SK-N-SH treated with all-trans-retinoic acid at 6 μM for 48 hours (cell line): ENCODE results near the gene UBL3.

Source experiments
- ARNTL ChIP-seq: fragments of 450-650 bp; formaldehyde crosslinking; IDR thresholded peaks from 2 replicates; pipeline ENCODE4 v1.5.0; 2020; ENCODE audit warnings: low read depth, mild to moderate bottlenecking, moderate library complexity, borderline replicate concordance
- RARB ChIP-seq: fragments of 250-450 bp; sonication (Bioruptor Pico); IDR thresholded peaks from 2 replicates; pipeline ENCODE4 v1.8.0; 2021; ENCODE audit warnings: mild to moderate bottlenecking, moderate library complexity
- TCF4 ChIP-seq: fragments of 250-450 bp; sonication (Bioruptor Pico); IDR thresholded peaks from 2 replicates; pipeline ENCODE4 v1.8.0; 2021; ENCODE audit warnings: mild to moderate bottlenecking, moderate library complexity, borderline replicate concordance
- ZC3H10 ChIP-seq: fragments of 250-450 bp; sonication (Bioruptor Pico); IDR thresholded peaks from 2 replicates; pipeline ENCODE4 v1.5.1; 2021; ENCODE audit warnings: mild to moderate bottlenecking, moderate library complexity
- ZFP30 ChIP-seq: fragments of 450-650 bp; formaldehyde crosslinking; IDR thresholded peaks from 2 replicates; pipeline ENCODE4 v1.5.0; 2022; ENCODE audit warnings: mild to moderate bottlenecking, moderate library complexity
- ZNF565 ChIP-seq: fragments of 450-650 bp; formaldehyde crosslinking; conservative IDR thresholded peaks from 2 replicates; pipeline ENCODE4 v1.5.0; 2020; ENCODE audit warnings: low read depth, mild to moderate bottlenecking, moderate library complexity
- ZNF70 ChIP-seq: fragments of 450-650 bp; formaldehyde crosslinking; IDR thresholded peaks from 2 replicates; pipeline ENCODE4 v1.5.0; 2020; ENCODE audit warnings: mild to moderate bottlenecking, moderate library complexity
- TF ChIP-seq, protein P1 (sequence below): fragments of 250-450 bp; sonication (Bioruptor Pico); IDR thresholded peaks from 2 replicates; pipeline ENCODE4 v1.8.0; 2020; ENCODE audit warnings: mild to moderate bottlenecking, moderate library complexity, borderline replicate concordance
- TF ChIP-seq, protein P2 (sequence below): fragments of 250-450 bp; sonication (Bioruptor Pico); IDR thresholded peaks from 2 replicates; pipeline ENCODE4 v1.8.0; 2021; ENCODE audit warnings: low read depth, mild to moderate bottlenecking, moderate library complexity, borderline replicate concordance
- TF ChIP-seq, protein P3 (sequence below): fragments of 250-450 bp; sonication (Bioruptor Pico); IDR thresholded peaks from 2 replicates; pipeline ENCODE4 v1.5.1; 2020; ENCODE audit warnings: low read depth, mild to moderate bottlenecking, moderate library complexity
- TF ChIP-seq, protein P4 (sequence below): fragments of 250-450 bp; sonication (Bioruptor Pico); IDR thresholded peaks from 2 replicates; pipeline ENCODE4 v1.5.0; 2020; ENCODE audit warnings: mild to moderate bottlenecking, moderate library complexity

DNA sequence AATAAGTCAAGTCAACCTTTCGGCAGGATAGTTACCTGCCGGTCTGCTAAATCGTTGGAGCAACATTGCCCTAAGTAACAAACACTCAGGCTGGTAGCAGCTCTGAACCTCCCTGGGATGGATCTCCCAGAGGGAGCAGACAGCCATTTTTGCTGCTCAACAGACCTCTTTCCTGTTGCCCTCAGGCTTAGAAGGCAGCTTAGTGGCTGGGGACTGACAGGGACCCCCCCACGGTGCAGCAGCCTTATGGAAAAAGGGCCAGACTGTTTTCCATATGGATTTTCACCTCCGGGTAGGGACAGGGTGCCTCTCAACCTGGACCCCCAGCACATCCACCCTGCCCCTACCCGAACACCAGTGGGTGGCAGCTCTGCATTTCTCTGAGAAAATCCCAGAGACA is 49.7 kb downstream of the UBL3 start:
- TF ChIP-seq, protein P1, sequence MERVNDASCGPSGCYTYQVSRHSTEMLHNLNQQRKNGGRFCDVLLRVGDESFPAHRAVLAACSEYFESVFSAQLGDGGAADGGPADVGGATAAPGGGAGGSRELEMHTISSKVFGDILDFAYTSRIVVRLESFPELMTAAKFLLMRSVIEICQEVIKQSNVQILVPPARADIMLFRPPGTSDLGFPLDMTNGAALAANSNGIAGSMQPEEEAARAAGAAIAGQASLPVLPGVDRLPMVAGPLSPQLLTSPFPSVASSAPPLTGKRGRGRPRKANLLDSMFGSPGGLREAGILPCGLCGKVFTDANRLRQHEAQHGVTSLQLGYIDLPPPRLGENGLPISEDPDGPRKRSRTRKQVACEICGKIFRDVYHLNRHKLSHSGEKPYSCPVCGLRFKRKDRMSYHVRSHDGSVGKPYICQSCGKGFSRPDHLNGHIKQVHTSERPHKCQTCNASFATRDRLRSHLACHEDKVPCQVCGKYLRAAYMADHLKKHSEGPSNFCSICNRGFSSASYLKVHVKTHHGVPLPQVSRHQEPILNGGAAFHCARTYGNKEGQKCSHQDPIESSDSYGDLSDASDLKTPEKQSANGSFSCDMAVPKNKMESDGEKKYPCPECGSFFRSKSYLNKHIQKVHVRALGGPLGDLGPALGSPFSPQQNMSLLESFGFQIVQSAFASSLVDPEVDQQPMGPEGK (CRISPR knock-in tag) = no peak
- TF ChIP-seq, protein P2, sequence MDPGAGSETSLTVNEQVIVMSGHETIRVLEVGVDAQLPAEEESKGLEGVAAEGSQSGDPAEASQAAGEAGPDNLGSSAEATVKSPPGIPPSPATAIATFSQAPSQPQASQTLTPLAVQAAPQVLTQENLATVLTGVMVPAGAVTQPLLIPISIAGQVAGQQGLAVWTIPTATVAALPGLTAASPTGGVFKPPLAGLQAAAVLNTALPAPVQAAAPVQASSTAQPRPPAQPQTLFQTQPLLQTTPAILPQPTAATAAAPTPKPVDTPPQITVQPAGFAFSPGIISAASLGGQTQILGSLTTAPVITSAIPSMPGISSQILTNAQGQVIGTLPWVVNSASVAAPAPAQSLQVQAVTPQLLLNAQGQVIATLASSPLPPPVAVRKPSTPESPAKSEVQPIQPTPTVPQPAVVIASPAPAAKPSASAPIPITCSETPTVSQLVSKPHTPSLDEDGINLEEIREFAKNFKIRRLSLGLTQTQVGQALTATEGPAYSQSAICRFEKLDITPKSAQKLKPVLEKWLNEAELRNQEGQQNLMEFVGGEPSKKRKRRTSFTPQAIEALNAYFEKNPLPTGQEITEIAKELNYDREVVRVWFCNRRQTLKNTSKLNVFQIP (CRISPR knock-in tag) = no peak
- TF ChIP-seq ZFP30 (CRISPR knock-in tag) (no peak), ZNF565 (no peak), TCF4 (CRISPR knock-in tag) (no peak), RARB (CRISPR knock-in tag) (no peak), ZNF70 (CRISPR knock-in tag) (no peak), ZC3H10 (CRISPR knock-in tag) (no peak), ARNTL (no peak)
- TF ChIP-seq, protein P3, sequence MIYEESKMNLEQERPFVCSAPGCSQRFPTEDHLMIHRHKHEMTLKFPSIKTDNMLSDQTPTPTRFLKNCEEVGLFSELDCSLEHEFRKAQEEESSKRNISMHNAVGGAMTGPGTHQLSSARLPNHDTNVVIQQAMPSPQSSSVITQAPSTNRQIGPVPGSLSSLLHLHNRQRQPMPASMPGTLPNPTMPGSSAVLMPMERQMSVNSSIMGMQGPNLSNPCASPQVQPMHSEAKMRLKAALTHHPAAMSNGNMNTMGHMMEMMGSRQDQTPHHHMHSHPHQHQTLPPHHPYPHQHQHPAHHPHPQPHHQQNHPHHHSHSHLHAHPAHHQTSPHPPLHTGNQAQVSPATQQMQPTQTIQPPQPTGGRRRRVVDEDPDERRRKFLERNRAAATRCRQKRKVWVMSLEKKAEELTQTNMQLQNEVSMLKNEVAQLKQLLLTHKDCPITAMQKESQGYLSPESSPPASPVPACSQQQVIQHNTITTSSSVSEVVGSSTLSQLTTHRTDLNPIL (CRISPR knock-in tag) = no peak
- TF ChIP-seq, protein P4, sequence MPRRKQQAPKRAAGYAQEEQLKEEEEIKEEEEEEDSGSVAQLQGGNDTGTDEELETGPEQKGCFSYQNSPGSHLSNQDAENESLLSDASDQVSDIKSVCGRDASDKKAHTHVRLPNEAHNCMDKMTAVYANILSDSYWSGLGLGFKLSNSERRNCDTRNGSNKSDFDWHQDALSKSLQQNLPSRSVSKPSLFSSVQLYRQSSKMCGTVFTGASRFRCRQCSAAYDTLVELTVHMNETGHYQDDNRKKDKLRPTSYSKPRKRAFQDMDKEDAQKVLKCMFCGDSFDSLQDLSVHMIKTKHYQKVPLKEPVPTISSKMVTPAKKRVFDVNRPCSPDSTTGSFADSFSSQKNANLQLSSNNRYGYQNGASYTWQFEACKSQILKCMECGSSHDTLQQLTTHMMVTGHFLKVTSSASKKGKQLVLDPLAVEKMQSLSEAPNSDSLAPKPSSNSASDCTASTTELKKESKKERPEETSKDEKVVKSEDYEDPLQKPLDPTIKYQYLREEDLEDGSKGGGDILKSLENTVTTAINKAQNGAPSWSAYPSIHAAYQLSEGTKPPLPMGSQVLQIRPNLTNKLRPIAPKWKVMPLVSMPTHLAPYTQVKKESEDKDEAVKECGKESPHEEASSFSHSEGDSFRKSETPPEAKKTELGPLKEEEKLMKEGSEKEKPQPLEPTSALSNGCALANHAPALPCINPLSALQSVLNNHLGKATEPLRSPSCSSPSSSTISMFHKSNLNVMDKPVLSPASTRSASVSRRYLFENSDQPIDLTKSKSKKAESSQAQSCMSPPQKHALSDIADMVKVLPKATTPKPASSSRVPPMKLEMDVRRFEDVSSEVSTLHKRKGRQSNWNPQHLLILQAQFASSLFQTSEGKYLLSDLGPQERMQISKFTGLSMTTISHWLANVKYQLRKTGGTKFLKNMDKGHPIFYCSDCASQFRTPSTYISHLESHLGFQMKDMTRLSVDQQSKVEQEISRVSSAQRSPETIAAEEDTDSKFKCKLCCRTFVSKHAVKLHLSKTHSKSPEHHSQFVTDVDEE (CRISPR knock-in tag) = no peak
